HG02678 (cell line): ENCODE measurements around the gene SLC38A10.

ENCODE experiments used
- ATAC-seq: cut with Tn5 transposase; IDR thresholded peaks from one replicate; pipeline ENCODE4 v1.9.1; 2021; ENCODE audit warnings: mild to moderate bottlenecking, moderate library complexity; ENCODE audit not compliant: unreplicated experiment

SLC38A10 gene

GRCh38 chr17:81279278-81280275 lies 15.5 kb downstream of the SLC38A10 start:
- no peak for ATAC-seq

- no peak for ATAC-seq
Measured at GRCh38 chr17:81278831-81279230, 16.3 kb downstream of the SLC38A10 start.

GRCh38 chr17:81277946-81278693 lies 17.0 kb downstream of the SLC38A10 start:
- ATAC-seq = no peak

GRCh38 chr17:81277421-81277820 lies 17.7 kb downstream of the SLC38A10 start:
- ATAC-seq = no peak

- no peak for ATAC-seq
Measured at GRCh38 chr17:81276781-81277180, 18.3 kb downstream of the SLC38A10 start.

GRCh38 chr17:81274471-81274855 lies 20.6 kb downstream of the SLC38A10 start:
- ATAC-seq = no peak

GRCh38 chr17:81273698-81274470 lies 21.2 kb downstream of the SLC38A10 start:
- no peak for ATAC-seq

GRCh38 chr17:81272616-81273015 lies 22.5 kb downstream of the SLC38A10 start:
- ATAC-seq = no peak

GRCh38 chr17:81271226-81271625 lies 23.9 kb downstream of the SLC38A10 start:
- no peak for ATAC-seq

GRCh38 chr17:81270279-81270678 lies 24.8 kb downstream of the SLC38A10 start:
- ATAC-seq = no peak

GRCh38 chr17:81267390-81268067 lies 27.6 kb downstream of the SLC38A10 start:
- ATAC-seq = no peak

GRCh38 chr17:81265576-81265975 lies 29.5 kb downstream of the SLC38A10 start:
- no peak for ATAC-seq

GRCh38 chr17:81264640-81265039 lies 30.5 kb downstream of the SLC38A10 start:
- no peak for ATAC-seq

- no peak for ATAC-seq
Measured at GRCh38 chr17:81263371-81264181, 31.5 kb downstream of the SLC38A10 start.

GRCh38 chr17:81261582-81262336 lies 33.3 kb downstream of the SLC38A10 start:
- no peak for ATAC-seq

- ATAC-seq = no peak
Measured at GRCh38 chr17:81261096-81261495, 34.0 kb downstream of the SLC38A10 start.

- ATAC-seq = no peak
Measured at GRCh38 chr17:81260641-81261040, 34.5 kb downstream of the SLC38A10 start.

GRCh38 chr17:81260171-81260570 lies 34.9 kb downstream of the SLC38A10 start:
- ATAC-seq = no peak

- no peak for ATAC-seq
Measured at GRCh38 chr17:81259058-81259605, 36.0 kb downstream of the SLC38A10 start.
